OCI-LY7 (cell line): ENCODE measurements around the gene SLC26A8.

Experiments
- EZH2phosphoT487 ChIP-seq: fragments of 200-600 bp; sonication (generic); IDR thresholded peaks from 2 replicates; pipeline ENCODE4 v1.6.1; 2018; ENCODE audit warnings: low read depth, borderline replicate concordance, mild to moderate bottlenecking, mixed run types, antibody characterized with exemption, low read length, moderate library complexity, mixed read lengths
- TF ChIP-seq, protein P1 (sequence below): fragments of 200-600 bp; sonication (generic); conservative IDR thresholded peaks from 2 replicates; pipeline ENCODE4 v1.5.1; 2014; ENCODE audit warnings: mild to moderate bottlenecking, antibody characterized with exemption, low read length, moderate library complexity, mixed read lengths

DNA sequence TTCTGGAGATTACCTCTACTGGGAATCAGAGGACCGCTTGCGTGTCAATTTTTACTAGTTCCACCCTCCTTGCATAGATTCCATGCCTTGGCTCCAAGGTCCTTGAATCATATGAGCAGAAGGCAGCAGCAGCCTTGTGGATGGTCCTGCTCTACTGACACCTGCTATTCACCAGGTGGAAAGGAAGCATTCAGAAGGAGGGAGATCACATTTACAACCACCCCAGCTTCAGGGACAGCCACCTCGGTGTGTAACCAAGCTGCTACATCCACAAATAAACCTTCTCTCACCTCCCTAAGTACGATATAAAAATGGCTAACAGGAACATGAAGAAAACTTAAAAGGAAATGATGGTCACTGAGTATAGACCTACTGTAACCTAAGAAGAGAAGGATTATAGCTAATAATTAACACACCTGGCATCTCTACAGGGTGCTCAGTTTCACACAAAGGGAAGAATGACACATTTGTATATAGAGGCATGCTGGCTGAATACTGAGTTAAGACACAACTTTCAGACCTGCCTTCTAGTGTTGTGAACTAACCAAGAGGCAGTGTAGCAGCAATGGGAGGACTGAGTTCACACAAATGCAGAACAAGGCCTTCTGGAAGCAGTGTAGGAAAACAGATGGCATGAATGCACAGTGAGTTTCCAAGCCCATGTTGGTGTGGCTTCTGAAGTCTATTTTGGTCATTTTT is 57.2 kb downstream of the SLC26A8 start:
- TF ChIP-seq, protein P1, sequence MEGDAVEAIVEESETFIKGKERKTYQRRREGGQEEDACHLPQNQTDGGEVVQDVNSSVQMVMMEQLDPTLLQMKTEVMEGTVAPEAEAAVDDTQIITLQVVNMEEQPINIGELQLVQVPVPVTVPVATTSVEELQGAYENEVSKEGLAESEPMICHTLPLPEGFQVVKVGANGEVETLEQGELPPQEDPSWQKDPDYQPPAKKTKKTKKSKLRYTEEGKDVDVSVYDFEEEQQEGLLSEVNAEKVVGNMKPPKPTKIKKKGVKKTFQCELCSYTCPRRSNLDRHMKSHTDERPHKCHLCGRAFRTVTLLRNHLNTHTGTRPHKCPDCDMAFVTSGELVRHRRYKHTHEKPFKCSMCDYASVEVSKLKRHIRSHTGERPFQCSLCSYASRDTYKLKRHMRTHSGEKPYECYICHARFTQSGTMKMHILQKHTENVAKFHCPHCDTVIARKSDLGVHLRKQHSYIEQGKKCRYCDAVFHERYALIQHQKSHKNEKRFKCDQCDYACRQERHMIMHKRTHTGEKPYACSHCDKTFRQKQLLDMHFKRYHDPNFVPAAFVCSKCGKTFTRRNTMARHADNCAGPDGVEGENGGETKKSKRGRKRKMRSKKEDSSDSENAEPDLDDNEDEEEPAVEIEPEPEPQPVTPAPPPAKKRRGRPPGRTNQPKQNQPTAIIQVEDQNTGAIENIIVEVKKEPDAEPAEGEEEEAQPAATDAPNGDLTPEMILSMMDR = no peak
- TF ChIP-seq EZH2phosphoT487 = no peak
